IMR-90 (cell line): ENCODE data around the gene RFX3. TPM values are rescaled to one million over a fixed set of nuclear protein-coding genes. Genes with fewer than 3 reads are reported as not detected.
A peak's percentile ranks its signal among the peaks of the same experiment; 100 is the strongest.

ENCODE experiments used
- ATAC-seq: fragments of 200-7000 bp; cut with Tn5 transposase; 2 replicates; pipeline ENCODE4 v1.9.1; 2020; ENCODE audit warnings: low read depth, mild to moderate bottlenecking, moderate library complexity
- BruUV-seq: library from RNA; stranded (reverse); fragments of 400-500 nt; replicated peaks from 2 replicates; lab custom pipeline; 2021; lab: Mats Ljungman, UMichigan
- CTCF ChIA-PET: fragments of 300-600 bp; formaldehyde crosslinking; extraction: SDS; loops from one replicate; lab custom pipeline; 2021; ENCODE audit warnings: antibody characterized with exemption; lab: Yijun Ruan, JAX
- POLR2A ChIA-PET: fragments of 300-600 bp; sonication (Branson Sonifier 250); formaldehyde crosslinking; loops from one replicate; lab custom pipeline; 2022; ENCODE audit warnings: antibody characterized with exemption; ENCODE audit not compliant: unreplicated experiment; lab: Charles Lee
- DNase-seq: peaks from one replicate; pipeline ENCODE4 v3.0.0; 2013
- H2AFZ ChIP-seq: replicated peaks from 2 replicates; pipeline ENCODE3; 2013; ENCODE audit warnings: low read length, mild to moderate bottlenecking; ENCODE audit not compliant: poor library complexity
- H2AK5ac ChIP-seq: 2 replicates; pipeline ENCODE4 v1.6.1; 2013; ENCODE audit warnings: low read depth, low read length, inconsistent platforms
- H2AK9ac ChIP-seq: replicated peaks from 2 replicates; pipeline ENCODE3; 2013; ENCODE audit warnings: mild to moderate bottlenecking, low read depth, low read length, moderate library complexity; ENCODE audit not compliant: poor library complexity
- H2BK120ac ChIP-seq: 2 replicates; pipeline ENCODE4 v1.6.1; 2013; ENCODE audit warnings: low read depth, low read length, inconsistent platforms
- H2BK15ac ChIP-seq: 3 replicates; pipeline ENCODE4 v1.6.1; 2013; ENCODE audit warnings: low read depth, low read length, inconsistent platforms
- H2BK20ac ChIP-seq: 2 replicates; pipeline ENCODE4 v1.6.1; 2013; ENCODE audit warnings: low read depth, mild to moderate bottlenecking, inconsistent platforms, low read length, moderate library complexity
- H2BK5ac ChIP-seq: 2 replicates; pipeline ENCODE4 v1.6.1; 2013; ENCODE audit warnings: mild to moderate bottlenecking, low read depth, low read length, inconsistent platforms; ENCODE audit not compliant: poor library complexity, severe bottlenecking
- H3K14ac ChIP-seq: replicated peaks from 2 replicates; pipeline ENCODE4 v1.6.1; 2013; ENCODE audit warnings: low read depth, low read length, inconsistent platforms
- H3K18ac ChIP-seq: 2 replicates; pipeline ENCODE4 v1.6.1; 2013; ENCODE audit warnings: low read depth, low read length, control low read depth
- H3K23ac ChIP-seq: 2 replicates; pipeline ENCODE4 v1.6.1; 2013; ENCODE audit warnings: low read depth, low read length, inconsistent platforms
- H3K27ac ChIP-seq: 2 replicates; pipeline ENCODE4 v1.5.1; 2013; ENCODE audit warnings: mild to moderate bottlenecking, control low read depth, low read length; ENCODE audit not compliant: insufficient read depth
- H3K27me3 ChIP-seq: 2 replicates; pipeline ENCODE4 v1.6.1; 2013; ENCODE audit warnings: low read length; ENCODE audit not compliant: control insufficient read depth, insufficient read depth
- H3K36me3 ChIP-seq: 2 replicates; pipeline ENCODE4 v1.6.1; 2013; ENCODE audit warnings: low read length, mixed read lengths; ENCODE audit not compliant: control insufficient read depth, insufficient read depth
- H3K4ac ChIP-seq: 2 replicates; pipeline ENCODE4 v1.6.1; 2013; ENCODE audit warnings: low read depth, low read length, inconsistent platforms
- H3K4me1 ChIP-seq: 2 replicates; pipeline ENCODE4 v1.6.1; 2013; ENCODE audit warnings: low read length, mixed read lengths; ENCODE audit not compliant: control insufficient read depth, insufficient read depth
- H3K4me2 ChIP-seq: 2 replicates; pipeline ENCODE4 v1.6.1; 2013; ENCODE audit warnings: low read depth, mild to moderate bottlenecking, control low read depth, low read length, moderate library complexity
- H3K4me3 ChIP-seq: 2 replicates; pipeline ENCODE4 v1.5.1; 2013; ENCODE audit warnings: low read depth, mild to moderate bottlenecking, control low read depth, low read length, moderate library complexity; ENCODE audit not compliant: insufficient read depth
- H3K56ac ChIP-seq: 2 replicates; pipeline ENCODE4 v1.6.1; 2013; ENCODE audit warnings: low read length, inconsistent platforms; ENCODE audit not compliant: insufficient read depth; ENCODE audit errors: extremely low read depth
- H3K79me1 ChIP-seq, 2 experiments: 2 replicates each; pipeline ENCODE4 v1.6.1; 2013; ENCODE audit warnings: low read length in 2 of 2, inconsistent platforms in 1 of 2, low read depth in 1 of 2
- H3K9ac ChIP-seq: 2 replicates; pipeline ENCODE4 v1.6.1; 2013; ENCODE audit warnings: low read depth, low read length, control low read depth
- H3K9me1 ChIP-seq: 2 replicates; pipeline ENCODE4 v1.6.1; 2013; ENCODE audit warnings: low read length, inconsistent platforms; ENCODE audit not compliant: insufficient read depth
- H3K9me3 ChIP-seq: 2 replicates; pipeline ENCODE4 v1.6.1; 2013; ENCODE audit warnings: low read length; ENCODE audit not compliant: control insufficient read depth, insufficient read depth
- H4K20me1 ChIP-seq: 2 replicates; pipeline ENCODE4 v1.6.1; 2013; ENCODE audit warnings: low read length, inconsistent platforms; ENCODE audit not compliant: insufficient read depth
- H4K5ac ChIP-seq: 2 replicates; pipeline ENCODE4 v1.6.1; 2013; ENCODE audit warnings: mild to moderate bottlenecking, low read depth, low read length, control low read depth
- H4K8ac ChIP-seq, 2 experiments: 2 replicates each; pipeline ENCODE4 v1.6.1; 2013; ENCODE audit warnings: low read depth in 2 of 2, low read length in 2 of 2, control low read depth in 1 of 2, inconsistent platforms in 1 of 2
- H4K91ac ChIP-seq: 2 replicates; pipeline ENCODE4 v1.6.1; 2013; ENCODE audit warnings: low read depth, low read length, inconsistent platforms; ENCODE audit not compliant: insufficient read depth
- MXI1 ChIP-seq: IDR thresholded peaks from 2 replicates; pipeline ENCODE4 v1.6.1; 2012; ENCODE audit warnings: low read depth, mild to moderate bottlenecking, low read length, moderate library complexity, borderline replicate concordance
- POLR2A ChIP-seq: IDR thresholded peaks from 2 replicates; pipeline ENCODE4 v1.6.1; 2012; ENCODE audit warnings: mild to moderate bottlenecking, low read depth, low read length
- WGBS, 2 experiments: methylation state at CpG; one replicate each; pipeline versions ENCODE4 v1.1.5 to v1.1.7; 2013; ENCODE audit warnings: missing lambda C conversion rate in 2 of 2; ENCODE audit not compliant: insufficient read length in 1 of 2; ENCODE audit errors: extremely low coverage in 2 of 2; 5-methylcytosine and 5-hydroxymethylcytosine counted together
- dilution Hi-C: fragments of 300-500 bp; cut with HindIII; formaldehyde crosslinking; loops from one replicate; pipeline ENCODE4 v1.14.3; 2018; ENCODE audit warnings: low sequenced_read_pairs; ENCODE audit not compliant: unreplicated experiment
- in situ Hi-C: fragments of 300-500 bp; cut with MboI; formaldehyde crosslinking; loops from 3 replicates; pipeline ENCODE4 v1.14.3; 2019; ENCODE audit warnings: low sequenced_read_pairs, inconsistent platforms, mixed read lengths
- intact Hi-C: fragments of 100-400 bp; cut with micrococcal nuclease; formaldehyde crosslinking; loops from 2 replicates; pipeline ENCODE4 v1.10.0; 2022
- polyA plus RNA-seq, 3 experiments: library from polyadenylated mRNA; depleted of rRNA; stranded (reverse); fragments of >200 nt; gene quantifications; 2 replicates each; pipeline ENCODE4 v1.2.3, GENCODE V29; 2012; ENCODE audit warnings: low replicate concordance in 1 of 3
- total RNA-seq: library from RNA; depleted of rRNA; stranded (reverse); fragments of >200 nt; gene quantifications from 2 replicates; pipeline ENCODE4 v1.2.3, GENCODE V29; 2012

The RFX3 gene
- total and polyA plus RNA-seq, 2 of the 4 experiments (the other 2 are of a cell fraction), result 1.7 to 2.7 TPM

DNA sequence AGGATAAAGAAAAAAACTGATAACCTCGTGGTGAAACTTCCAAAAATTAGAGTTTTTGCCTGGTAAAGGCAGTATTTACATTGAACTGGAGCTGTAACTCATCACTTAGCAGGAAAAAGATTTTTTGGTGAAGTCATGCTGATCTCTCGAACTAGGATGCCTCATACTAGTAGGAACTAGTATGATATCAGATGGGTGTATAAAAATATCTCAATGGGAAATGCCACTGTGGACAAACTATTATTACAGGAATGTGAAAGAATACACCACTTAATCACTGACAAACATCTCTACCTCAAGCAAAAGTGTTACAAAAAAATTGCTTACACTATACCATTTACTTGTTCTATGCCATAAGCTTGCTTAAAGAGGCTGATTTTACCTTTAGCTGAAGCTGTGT lies 28.4 kb downstream of the RFX3 start:
- no peaks in the 10 kb centered on the region for H3K36me3 ChIP-seq
- H3K4me1 ChIP-seq, result peaks cover 6% of the 10 kb centered on the region
- dilution Hi-C loops (no loop called here), in situ Hi-C loops (no loop called here), intact Hi-C loops (no loop called here)
- H3K14ac ChIP-seq, result no peak overlapping the region
- no peak overlapping the region for H4K5ac ChIP-seq
- no peaks in the 10 kb centered on the region for H3K9me1 ChIP-seq
- 40% methylated on average over 1 of the region's 2 CpGs; no CpG with 5 or more reads in 1 of the 2 experiments for WGBS, 2 experiments
- ATAC-seq, result peak; percentile 91
- no peak overlapping the region for H3K4me3 ChIP-seq
- no peak overlapping the region for H2BK120ac ChIP-seq
- H3K4me2 ChIP-seq, result peak overlapping the region; percentile 61; the same call in 1 of the 2 replicates
- peaks cover 0 to 6% of the 10 kb centered on the region in 2 experiments; a peak in 2 of 4 replicates for H3K79me1 ChIP-seq
- no peaks in the 10 kb centered on the region for H3K9me3 ChIP-seq
- no peaks in the 10 kb centered on the region for H4K20me1 ChIP-seq
- no peak overlapping the region for H3K4ac ChIP-seq
- no peak overlapping the region for H4K8ac ChIP-seq
- CTCF ChIA-PET, result no interaction called here
- H3K27ac ChIP-seq, result no peak overlapping the region
- no peak overlapping the region for H3K56ac ChIP-seq
- H2AK9ac ChIP-seq, result no peak overlapping the region
- no peaks in the 10 kb centered on the region for H3K27me3 ChIP-seq
- no peak overlapping the region for H3K9ac ChIP-seq
- no peak overlapping the region for H4K91ac ChIP-seq
- DNase-seq, result peak; percentile 73
- H3K18ac ChIP-seq, result no peak overlapping the region
- no peak overlapping the region for H2BK20ac ChIP-seq
- no peak overlapping the region for H2BK15ac ChIP-seq
- no peak overlapping the region for H3K23ac ChIP-seq
- no peak overlapping the region for H2BK5ac ChIP-seq
- POLR2A ChIA-PET, result no interaction called here
- no peak overlapping the region for H2AFZ ChIP-seq
- H2AK5ac ChIP-seq, result no peak overlapping the region
- TF ChIP-seq MXI1 (no peak), POLR2A (no peak)
- no TSS peak for BruUV-seq
